ENCODE data around the gene BFSP1.
A peak's percentile ranks its signal among the peaks of the same experiment; 100 is the strongest.

BFSP1 gene

DNA sequence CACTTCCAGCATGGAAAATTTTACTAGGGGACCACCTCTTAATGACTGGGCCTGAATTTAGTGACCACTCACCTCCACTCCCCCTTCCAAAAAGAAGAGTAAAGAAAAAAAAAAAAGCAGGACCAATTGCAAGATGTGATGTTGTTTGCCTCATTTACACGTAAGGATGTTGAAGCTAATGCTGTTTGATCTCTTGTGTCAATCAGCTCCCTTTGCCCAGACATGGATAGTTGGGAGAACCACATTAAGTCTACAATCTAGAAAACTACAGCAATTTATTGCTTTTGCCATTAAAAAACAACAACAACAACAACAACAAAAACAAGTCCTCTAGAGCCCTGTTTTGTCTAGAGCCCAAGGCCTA is 27.7 kb upstream of the BFSP1 start:
- Histone ChIP-seq H3K4me3 (ENCODE audit: low read depth, low read length) (no peak overlapping the region), H3K27ac (ENCODE audit: extremely low read depth, low read depth, low read length) (no peak overlapping the region), H3K36me3 (ENCODE audit: control insufficient read depth in 2 of 2, insufficient read depth in 1 of 2, low read length in 2 of 2) (no peaks in the 10 kb centered on the region), H3K9me3 (ENCODE audit: control insufficient read depth, insufficient read depth, low read depth, low read length) (no peaks in the 10 kb centered on the region), H3K4me1 (ENCODE audit: control insufficient read depth, insufficient read depth, low read length) (peaks cover 16% of the 10 kb centered on the region)
- ChIA-PET POLR2A (interaction anchor here (1.3 kb wide), 1 partner anchor 11 kb away, joined by 4 read pairs; the partner anchor contains the start of gene DSTN), CTCF (interaction anchor here (0.5 to 0.6 kb wide), 2 partner anchors 17 to 22 kb away, joined by 3 to 5 read pairs; no protein-coding TSS in a partner anchor)
- TF ChIP-seq ZNF211 (tag by site-specific recombination; IDR thresholded peaks at IDR 0.05; ENCODE audit: low read depth): no peak
- no peak for TF ChIP-seq MZF1 (tag by site-specific recombination; IDR thresholded peaks at IDR 0.05; ENCODE audit: borderline replicate concordance)
- TF ChIP-seq ZNF830 (tag by site-specific recombination; IDR thresholded peaks at IDR 0.05; ENCODE audit: low read depth): no peak
- TF ChIP-seq ZNF843 (tag by site-specific recombination; IDR thresholded peaks at IDR 0.05): no peak
- TF ChIP-seq ZNF791 (tag by site-specific recombination; IDR thresholded peaks at IDR 0.05): no peak
- no peak for TF ChIP-seq ZBTB8A (tag by site-specific recombination; IDR thresholded peaks at IDR 0.05)
- TF ChIP-seq ZNF423 (tag by site-specific recombination; IDR thresholded peaks at IDR 0.05): no peak
- TF ChIP-seq ZNF433 (tag by site-specific recombination; IDR thresholded peaks at IDR 0.05; ENCODE audit: low read depth): no peak
- no peak for TF ChIP-seq ZFHX2 (tag by site-specific recombination; conservative IDR thresholded peaks at IDR 0.05)
- TF ChIP-seq REPIN1 (tag by site-specific recombination; IDR thresholded peaks at IDR 0.05; ENCODE audit: low read depth): no peak
- TF ChIP-seq ZNF510 (tag by site-specific recombination; IDR thresholded peaks at IDR 0.05; ENCODE audit: insufficient replicate concordance): no peak
- no peak for TF ChIP-seq ZNF121 (tag by site-specific recombination; IDR thresholded peaks at IDR 0.05)
- TF ChIP-seq ZNF335 (tag by site-specific recombination; conservative IDR thresholded peaks at IDR 0.05): no peak
- no peak for TF ChIP-seq ZNF221 (tag by site-specific recombination; IDR thresholded peaks at IDR 0.05; ENCODE audit: borderline replicate concordance)
- TF ChIP-seq ZNF610 (tag by site-specific recombination; IDR thresholded peaks at IDR 0.05; ENCODE audit: borderline replicate concordance): no peak
- TF ChIP-seq ZNF354C (tag by site-specific recombination; IDR thresholded peaks at IDR 0.05; ENCODE audit: borderline replicate concordance, low read depth): no peak
- TF ChIP-seq, protein P1, sequence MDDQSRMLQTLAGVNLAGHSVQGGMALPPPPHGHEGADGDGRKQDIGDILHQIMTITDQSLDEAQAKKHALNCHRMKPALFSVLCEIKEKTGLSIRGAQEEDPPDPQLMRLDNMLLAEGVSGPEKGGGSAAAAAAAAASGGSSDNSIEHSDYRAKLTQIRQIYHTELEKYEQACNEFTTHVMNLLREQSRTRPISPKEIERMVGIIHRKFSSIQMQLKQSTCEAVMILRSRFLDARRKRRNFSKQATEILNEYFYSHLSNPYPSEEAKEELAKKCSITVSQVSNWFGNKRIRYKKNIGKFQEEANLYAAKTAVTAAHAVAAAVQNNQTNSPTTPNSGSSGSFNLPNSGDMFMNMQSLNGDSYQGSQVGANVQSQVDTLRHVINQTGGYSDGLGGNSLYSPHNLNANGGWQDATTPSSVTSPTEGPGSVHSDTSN (CRISPR knock-in tag; IDR thresholded peaks at IDR 0.05): no peak
- no peak for TF ChIP-seq ZNF132 (tag by site-specific recombination; IDR thresholded peaks at IDR 0.05; ENCODE audit: borderline replicate concordance)

DNA sequence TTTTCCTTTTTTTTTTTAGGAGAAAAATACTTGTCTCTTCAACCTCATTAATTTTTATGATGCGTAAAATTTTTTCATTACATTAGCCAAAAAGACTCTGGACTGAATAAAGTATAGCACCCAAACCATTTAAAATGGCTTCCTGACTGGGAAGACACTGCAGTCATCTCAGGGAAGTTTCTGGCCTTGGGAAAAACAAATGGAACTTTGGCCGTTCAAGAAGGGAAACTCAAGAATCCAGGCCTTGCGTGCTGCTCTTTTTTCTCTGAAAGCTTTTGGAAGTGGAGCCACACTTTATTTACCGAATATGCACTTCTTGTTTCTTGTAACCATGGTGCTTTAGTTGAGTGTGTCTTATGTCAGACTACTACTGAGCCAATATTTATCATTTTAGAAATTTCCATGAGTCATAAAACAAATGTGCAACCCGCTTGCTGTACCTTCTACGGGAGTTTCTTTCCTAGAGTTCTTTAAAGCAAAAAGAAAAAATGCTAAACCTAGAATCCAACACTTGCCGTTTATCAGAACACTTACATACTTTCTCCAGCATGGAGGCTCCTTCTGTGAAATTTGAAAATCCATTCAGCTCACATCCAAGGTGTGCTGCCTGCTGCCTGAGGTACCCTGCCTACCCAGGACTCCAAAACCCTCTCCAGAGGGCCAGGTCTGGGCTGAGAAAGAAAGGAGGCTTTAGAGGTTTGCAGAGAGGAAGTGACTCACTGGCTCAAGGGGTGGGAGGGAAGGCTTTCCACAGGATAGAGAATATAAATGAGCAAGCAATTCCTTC is 27.2 kb upstream of the BFSP1 start:
- Histone ChIP-seq H3K9me3 (ENCODE audit: control insufficient read depth, insufficient read depth, low read depth, low read length) (no peaks in the 10 kb centered on the region), H3K4me3 (ENCODE audit: low read depth, low read length) (no peak overlapping the region), H3K27ac (ENCODE audit: extremely low read depth, low read depth, low read length) (peak overlapping the region; percentile 38), H3K4me1 (ENCODE audit: control insufficient read depth, insufficient read depth, low read length) (peaks cover 16% of the 10 kb centered on the region), H3K36me3 (ENCODE audit: control insufficient read depth in 2 of 2, insufficient read depth in 1 of 2, low read length in 2 of 2) (no peaks in the 10 kb centered on the region)
- CTCF ChIA-PET: interaction anchor here (0.5 to 1.2 kb wide), 5 partner anchors 17 to 751 kb away, joined by 3 to 10 read pairs (median 3); no protein-coding TSS in a partner anchor
- POLR2A ChIA-PET: interaction anchor here (0.9 to 2.8 kb wide), 4 partner anchors 11 to 27 kb away, joined by 4 to 24 read pairs (median 4); partner anchors contain the start of genes BFSP1 and DSTN
- TF ChIP-seq ZNF311 (tag by site-specific recombination; IDR thresholded peaks at IDR 0.05; ENCODE audit: borderline replicate concordance) (no peak), ZNF473 (tag by site-specific recombination; IDR thresholded peaks at IDR 0.05) (no peak), ZXDB (tag by site-specific recombination; IDR thresholded peaks at IDR 0.05) (no peak), ZNF623 (tag by site-specific recombination; IDR thresholded peaks at IDR 0.05) (no peak), ZNF302 (tag by site-specific recombination; IDR thresholded peaks at IDR 0.05; ENCODE audit: low read depth) (no peak), OSR2 (tag by site-specific recombination; IDR thresholded peaks at IDR 0.05) (no peak), ZFP3 (tag by site-specific recombination; IDR thresholded peaks at IDR 0.05; ENCODE audit: low read depth) (no peak), ZNF558 (tag by site-specific recombination; IDR thresholded peaks at IDR 0.05) (no peak), BCL11A (tag by site-specific recombination; IDR thresholded peaks at IDR 0.05; ENCODE audit: low read depth) (no peak), ZNF664 (tag by site-specific recombination; IDR thresholded peaks at IDR 0.05) (0 out of 2 replicates have a peak, but pooled peaks have one; percentile 33), ZNF335 (tag by site-specific recombination; conservative IDR thresholded peaks at IDR 0.05) (0 out of 2 replicates have a peak, but pooled peaks have one; percentile 17), ZNF433 (tag by site-specific recombination; IDR thresholded peaks at IDR 0.05; ENCODE audit: low read depth) (no peak), ZNF660 (tag by site-specific recombination; IDR thresholded peaks at IDR 0.05) (no peak)
- TF ChIP-seq, protein P2, sequence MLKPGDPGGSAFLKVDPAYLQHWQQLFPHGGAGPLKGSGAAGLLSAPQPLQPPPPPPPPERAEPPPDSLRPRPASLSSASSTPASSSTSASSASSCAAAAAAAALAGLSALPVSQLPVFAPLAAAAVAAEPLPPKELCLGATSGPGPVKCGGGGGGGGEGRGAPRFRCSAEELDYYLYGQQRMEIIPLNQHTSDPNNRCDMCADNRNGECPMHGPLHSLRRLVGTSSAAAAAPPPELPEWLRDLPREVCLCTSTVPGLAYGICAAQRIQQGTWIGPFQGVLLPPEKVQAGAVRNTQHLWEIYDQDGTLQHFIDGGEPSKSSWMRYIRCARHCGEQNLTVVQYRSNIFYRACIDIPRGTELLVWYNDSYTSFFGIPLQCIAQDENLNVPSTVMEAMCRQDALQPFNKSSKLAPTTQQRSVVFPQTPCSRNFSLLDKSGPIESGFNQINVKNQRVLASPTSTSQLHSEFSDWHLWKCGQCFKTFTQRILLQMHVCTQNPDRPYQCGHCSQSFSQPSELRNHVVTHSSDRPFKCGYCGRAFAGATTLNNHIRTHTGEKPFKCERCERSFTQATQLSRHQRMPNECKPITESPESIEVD (tag by site-specific recombination; IDR thresholded peaks at IDR 0.05): 0 out of 2 replicates have a peak, but pooled peaks have one; percentile 13
- TF ChIP-seq, protein P3, sequence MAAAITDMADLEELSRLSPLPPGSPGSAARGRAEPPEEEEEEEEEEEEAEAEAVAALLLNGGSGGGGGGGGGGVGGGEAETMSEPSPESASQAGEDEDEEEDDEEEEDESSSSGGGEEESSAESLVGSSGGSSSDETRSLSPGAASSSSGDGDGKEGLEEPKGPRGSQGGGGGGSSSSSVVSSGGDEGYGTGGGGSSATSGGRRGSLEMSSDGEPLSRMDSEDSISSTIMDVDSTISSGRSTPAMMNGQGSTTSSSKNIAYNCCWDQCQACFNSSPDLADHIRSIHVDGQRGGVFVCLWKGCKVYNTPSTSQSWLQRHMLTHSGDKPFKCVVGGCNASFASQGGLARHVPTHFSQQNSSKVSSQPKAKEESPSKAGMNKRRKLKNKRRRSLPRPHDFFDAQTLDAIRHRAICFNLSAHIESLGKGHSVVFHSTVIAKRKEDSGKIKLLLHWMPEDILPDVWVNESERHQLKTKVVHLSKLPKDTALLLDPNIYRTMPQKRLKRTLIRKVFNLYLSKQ (tag by site-specific recombination; IDR thresholded peaks at IDR 0.05; ENCODE audit: borderline replicate concordance): no peak
